ENCODE measurements around the gene KIF1A.

Gene KIF1A

GRCh38 chr2:240725266-240725665, 94.8 kb downstream of the KIF1A start:
- TF ChIP-seq CTCF (IDR thresholded peaks at IDR 0.05; ENCODE audit: low read length) (no peak), EZH2 (IDR thresholded peaks at IDR 0.05; ENCODE audit: borderline replicate concordance, low read length) (no peak)
- Histone ChIP-seq H2AFZ (ENCODE audit: low read length) (no peak overlapping the region), H3K27ac (ENCODE audit: low read depth, low read length, poor library complexity, severe bottlenecking) (no peak overlapping the region), H3K4me1 (ENCODE audit: insufficient read depth, low read length, severe bottlenecking) (no peaks in the 10 kb centered on the region), H4K20me1 (ENCODE audit: insufficient read depth, low read length) (no peaks in the 10 kb centered on the region), H3K27me3 (ENCODE audit: insufficient read depth, low read length) (no peaks in the 10 kb centered on the region), H3F3A (ENCODE audit: insufficient read depth, low read length) (no peaks in the 10 kb centered on the region), H3K9me2 (ENCODE audit: low read depth, low read length) (no peaks in the 10 kb centered on the region), H3K4me3 (ENCODE audit: low read depth, low read length, poor library complexity, severe bottlenecking) (no peak overlapping the region), H3K79me2 (ENCODE audit: insufficient read depth, low read length) (no peaks in the 10 kb centered on the region), H3K36me3 (ENCODE audit: insufficient read depth, low read length) (no peaks in the 10 kb centered on the region), H3K9me3 (ENCODE audit: low read length) (no peaks in the 10 kb centered on the region), H3K4me2 (ENCODE audit: low read length) (no peak overlapping the region), H3K9ac (ENCODE audit: low read length) (no peak overlapping the region)

- no peak overlapping the region for H3K9ac ChIP-seq (ENCODE audit: low read length)
- H3K4me1 ChIP-seq (ENCODE audit: insufficient read depth, low read length, severe bottlenecking) = no peaks in the 10 kb centered on the region
- TF ChIP-seq CTCF (IDR thresholded peaks at IDR 0.05; ENCODE audit: low read length) (no peak), EZH2 (IDR thresholded peaks at IDR 0.05; ENCODE audit: borderline replicate concordance, low read length) (no peak)
- no peaks in the 10 kb centered on the region for H3K36me3 ChIP-seq (ENCODE audit: insufficient read depth, low read length)
- no peak overlapping the region for H3K4me3 ChIP-seq (ENCODE audit: low read depth, low read length, poor library complexity, severe bottlenecking)
- no peak overlapping the region for H2AFZ ChIP-seq (ENCODE audit: low read length)
- no peaks in the 10 kb centered on the region for H3K9me2 ChIP-seq (ENCODE audit: low read depth, low read length)
- no peaks in the 10 kb centered on the region for H3F3A ChIP-seq (ENCODE audit: insufficient read depth, low read length)
- no peaks in the 10 kb centered on the region for H3K9me3 ChIP-seq (ENCODE audit: low read length)
- H3K27me3 ChIP-seq (ENCODE audit: insufficient read depth, low read length) = no peaks in the 10 kb centered on the region
- no peaks in the 10 kb centered on the region for H4K20me1 ChIP-seq (ENCODE audit: insufficient read depth, low read length)
- no peaks in the 10 kb centered on the region for H3K79me2 ChIP-seq (ENCODE audit: insufficient read depth, low read length)
- H3K4me2 ChIP-seq (ENCODE audit: low read length) = no peak overlapping the region
- no peak overlapping the region for H3K27ac ChIP-seq (ENCODE audit: low read depth, low read length, poor library complexity, severe bottlenecking)
These were observed 95.6 kb downstream of the KIF1A start for GRCh38 chr2:240724431-240724830.

GRCh38 chr2:240723851-240724250, 96.2 kb downstream of the KIF1A start:
- H3K79me2 ChIP-seq (ENCODE audit: insufficient read depth, low read length) = no peaks in the 10 kb centered on the region
- H3K4me1 ChIP-seq (ENCODE audit: insufficient read depth, low read length, severe bottlenecking) = no peaks in the 10 kb centered on the region
- no peaks in the 10 kb centered on the region for H3K36me3 ChIP-seq (ENCODE audit: insufficient read depth, low read length)
- H3K9me2 ChIP-seq (ENCODE audit: low read depth, low read length) = no peaks in the 10 kb centered on the region
- no peak overlapping the region for H3K4me2 ChIP-seq (ENCODE audit: low read length)
- H3K9me3 ChIP-seq (ENCODE audit: low read length) = no peaks in the 10 kb centered on the region
- H4K20me1 ChIP-seq (ENCODE audit: insufficient read depth, low read length) = no peaks in the 10 kb centered on the region
- no peak overlapping the region for H3K27ac ChIP-seq (ENCODE audit: low read depth, low read length, poor library complexity, severe bottlenecking)
- TF ChIP-seq EZH2 (IDR thresholded peaks at IDR 0.05; ENCODE audit: borderline replicate concordance, low read length) (no peak), CTCF (IDR thresholded peaks at IDR 0.05; ENCODE audit: low read length) (no peak)
- H2AFZ ChIP-seq (ENCODE audit: low read length) = no peak overlapping the region
- no peak overlapping the region for H3K9ac ChIP-seq (ENCODE audit: low read length)
- no peaks in the 10 kb centered on the region for H3K27me3 ChIP-seq (ENCODE audit: insufficient read depth, low read length)
- no peaks in the 10 kb centered on the region for H3F3A ChIP-seq (ENCODE audit: insufficient read depth, low read length)
- no peak overlapping the region for H3K4me3 ChIP-seq (ENCODE audit: low read depth, low read length, poor library complexity, severe bottlenecking)

Data from OCI-LY1 (cell line).